ENCODE results near the gene SLC12A5. TPM values are rescaled to one million over a fixed set of nuclear protein-coding genes. Genes with fewer than 3 reads are reported as not detected.
A peak's percentile ranks its signal among the peaks of the same experiment; 100 is the strongest.
"Not testable (repeated sequence)": the region's sequence is repeated elsewhere in the genome, so short reads cannot be mapped to it uniquely, and the experiment has no call there.

SLC12A5 gene
- total and polyA plus RNA-seq, 3 donors from 2014 or later: 5.5 to 15.5 (median 9.2) TPM

GRCh38 chr20:46093531-46093930, 64.5 kb downstream of the SLC12A5 start:
- Histone ChIP-seq H3K4me1 (peaks cover 6% of the 10 kb centered on the region), H3K27me3 (no peaks in the 10 kb centered on the region), H3K27ac (no peak overlapping the region), H3K4me3 (no peak overlapping the region), H3K36me3 (ENCODE audit: low read depth, missing control alignments) (no peaks in the 10 kb centered on the region), H3K9me3 (no peaks in the 10 kb centered on the region)
- no peak for DNase-seq
- 72 to 80% methylated on average over 2 of the region's 2 CpGs for WGBS, 2 donors
- TF ChIP-seq CTCF (IDR thresholded peaks at IDR 0.05) (no peak), POLR2A (IDR thresholded peaks at IDR 0.05) (no peak)
- intact Hi-C loops (cut with DNase I; ENCODE audit: low total_unique reads): no loop called here

DNA sequence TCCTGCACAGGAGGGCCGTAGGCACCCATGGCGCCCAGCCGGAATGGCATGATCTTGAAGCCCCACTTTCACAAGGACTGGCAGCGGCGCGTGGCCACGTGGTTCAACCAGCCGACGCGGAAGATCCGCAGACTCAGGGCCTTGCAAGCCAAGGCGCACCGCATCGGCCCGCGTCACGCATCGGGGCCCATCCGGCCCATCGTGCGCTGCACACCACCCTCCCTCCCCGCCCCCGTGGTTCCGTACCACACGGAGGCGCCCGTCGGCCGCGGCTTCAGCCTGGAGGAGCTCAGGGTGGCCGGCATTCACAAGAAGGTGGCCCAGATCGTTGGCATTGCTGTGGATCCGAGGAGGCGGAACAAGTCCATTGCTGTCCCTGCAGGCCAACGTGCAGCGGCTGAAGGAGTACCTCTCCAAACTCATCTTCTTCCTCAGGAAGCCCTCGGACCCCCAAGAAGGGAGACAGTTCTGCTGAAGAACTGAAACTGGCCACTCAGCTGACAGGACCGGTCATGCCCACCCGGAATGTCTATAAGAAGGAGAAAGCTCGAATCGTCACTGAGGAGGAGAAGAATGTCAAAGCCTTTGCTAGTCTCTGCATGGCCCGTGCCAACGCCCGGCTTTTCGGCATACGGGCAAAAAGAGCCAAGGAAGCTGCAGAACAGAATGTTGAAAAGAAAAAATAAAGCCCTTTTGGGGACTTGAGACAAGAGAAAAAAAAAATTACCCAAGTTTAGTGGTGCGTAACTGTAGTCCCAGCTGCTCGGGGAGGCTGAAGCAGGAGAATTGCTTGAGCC, 70.7 kb downstream of the SLC12A5 start:
- peak; percentile 32 for DNase-seq
- H3K9me3 ChIP-seq: no peaks in the 10 kb centered on the region
- peak overlapping the region in 1 of 2 donors; percentile 15 for H3K4me3 ChIP-seq
- no peaks in the 10 kb centered on the region for H3K4me1 ChIP-seq
- no peak for TF ChIP-seq POLR2A (IDR thresholded peaks at IDR 0.05)
- no peak for TF ChIP-seq CTCF (IDR thresholded peaks at IDR 0.05)
- no peaks in the 10 kb centered on the region for H3K36me3 ChIP-seq (ENCODE audit: low read depth, missing control alignments)
- 30 to 31% methylated on average over 32 to 48 of the region's 48 CpGs for WGBS, 2 donors
- no peaks in the 10 kb centered on the region for H3K27me3 ChIP-seq
- intact Hi-C loops (cut with DNase I; ENCODE audit: low total_unique reads): no loop called here
- no peak overlapping the region for H3K27ac ChIP-seq

DNA sequence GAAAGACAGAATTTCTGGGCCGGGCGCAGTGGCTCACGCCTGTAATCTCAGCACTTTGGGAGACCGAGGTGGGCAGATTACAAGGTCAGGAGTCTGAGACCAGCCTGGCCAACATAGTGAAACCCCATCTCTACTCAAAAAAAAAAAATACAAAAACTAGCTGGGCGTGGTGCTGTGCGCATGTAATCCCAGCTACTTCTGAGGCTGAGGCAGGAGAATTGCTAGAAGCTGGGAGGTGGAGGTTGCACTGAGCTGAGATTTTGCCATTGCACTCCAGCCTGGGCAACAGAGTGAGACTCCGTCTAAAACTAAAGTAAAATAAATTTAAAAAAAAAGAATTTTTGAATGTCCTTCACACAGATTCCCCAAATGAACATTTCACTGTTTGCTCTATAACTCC, 71.4 kb downstream of the SLC12A5 start:
- intact Hi-C loops (cut with DNase I; ENCODE audit: low total_unique reads); DNase-seq; H3K27me3 ChIP-seq; H3K36me3 ChIP-seq (ENCODE audit: low read depth, missing control alignments); H3K4me1 ChIP-seq; H3K9me3 ChIP-seq; H3K4me3 ChIP-seq; H3K27ac ChIP-seq: not testable (repeated sequence)
- WGBS, 2 donors: 52 to 63% methylated on average over 7 of the region's 7 CpGs

DNA sequence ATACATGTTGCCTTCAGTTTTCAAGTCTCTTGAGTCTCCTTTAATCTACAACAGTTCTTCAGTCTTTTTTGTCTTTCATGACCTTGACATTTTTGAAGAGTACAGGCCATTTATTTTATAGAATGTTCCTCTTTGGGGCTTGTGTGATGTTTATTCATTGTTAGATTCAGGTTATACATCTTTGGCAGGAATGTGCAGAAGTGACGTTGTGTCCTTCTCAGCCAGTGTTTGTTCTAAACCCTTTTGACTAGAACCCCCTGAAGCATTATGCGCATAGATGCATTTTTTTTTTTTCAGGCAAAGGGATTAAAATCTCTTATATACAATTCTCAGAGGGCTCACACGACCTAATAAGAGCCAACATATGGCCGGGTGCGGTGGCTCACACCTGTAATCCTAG, 72.0 kb downstream of the SLC12A5 start:
- Histone ChIP-seq H3K9me3 (no peaks in the 10 kb centered on the region), H3K4me3 (no peak overlapping the region), H3K4me1 (no peaks in the 10 kb centered on the region), H3K27ac (no peak overlapping the region), H3K36me3 (ENCODE audit: low read depth, missing control alignments) (no peaks in the 10 kb centered on the region), H3K27me3 (no peaks in the 10 kb centered on the region)
- no peak for DNase-seq
- 73 to 80% methylated on average over 5 of the region's 5 CpGs for WGBS, 2 donors
- TF ChIP-seq CTCF (IDR thresholded peaks at IDR 0.05): no peak
- no peak for TF ChIP-seq POLR2A (IDR thresholded peaks at IDR 0.05)
- intact Hi-C loops (cut with DNase I; ENCODE audit: low total_unique reads): no loop called here

GRCh38 chr20:46101957-46102356, 72.9 kb downstream of the SLC12A5 start:
- H3K4me1 ChIP-seq: no peaks in the 10 kb centered on the region
- TF ChIP-seq CTCF (IDR thresholded peaks at IDR 0.05) (no peak), POLR2A (IDR thresholded peaks at IDR 0.05) (no peak)
- H3K36me3 ChIP-seq (ENCODE audit: low read depth, missing control alignments): no peaks in the 10 kb centered on the region
- no peak overlapping the region for H3K27ac ChIP-seq
- DNase-seq: no peak
- H3K9me3 ChIP-seq: no peaks in the 10 kb centered on the region
- WGBS, 2 donors: 88 to 90% methylated on average over 3 of the region's 3 CpGs
- H3K4me3 ChIP-seq: no peak overlapping the region
- no peaks in the 10 kb centered on the region for H3K27me3 ChIP-seq
- intact Hi-C loops (cut with DNase I; ENCODE audit: low total_unique reads): no loop called here
